22Rv1 (cell line): ENCODE measurements around the gene OSTF1.

ENCODE experiments used
- H3K27ac ChIP-seq: fragments of 450-650 bp; 2 replicates; pipeline ENCODE4 v1.5.1; 2017
- CTCF ChIP-seq: fragments of 450-650 bp; IDR thresholded peaks from 2 replicates; pipeline ENCODE4 v1.5.1; 2017; ENCODE audit warnings: mild to moderate bottlenecking
- ZFX ChIP-seq: fragments of 450-650 bp; IDR thresholded peaks from 2 replicates; pipeline ENCODE4 v1.6.1; 2017; ENCODE audit warnings: antibody characterized with exemption, borderline replicate concordance

The OSTF1 gene

DNA sequence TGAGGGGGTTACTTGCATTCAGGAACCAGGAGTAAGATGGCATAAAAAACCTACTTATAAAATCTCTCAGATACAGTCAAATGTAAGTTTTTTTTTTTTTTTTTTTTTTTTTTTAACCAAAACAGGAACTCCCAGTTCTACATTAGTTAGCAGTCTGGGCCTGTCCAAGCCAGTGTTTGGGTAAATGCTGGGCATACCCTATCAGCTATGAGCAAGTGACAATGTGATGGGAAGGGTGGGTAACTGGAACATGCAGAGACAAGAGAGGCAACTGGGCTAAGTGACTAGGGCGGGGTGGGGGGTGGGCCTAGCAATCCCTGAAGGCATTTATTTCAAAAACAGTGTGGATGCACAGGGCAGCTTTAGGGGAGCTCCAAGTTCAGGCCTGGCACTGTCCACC is 2.7 kb upstream of the OSTF1 start:
- TF ChIP-seq CTCF (no peak), ZFX (no peak)

DNA sequence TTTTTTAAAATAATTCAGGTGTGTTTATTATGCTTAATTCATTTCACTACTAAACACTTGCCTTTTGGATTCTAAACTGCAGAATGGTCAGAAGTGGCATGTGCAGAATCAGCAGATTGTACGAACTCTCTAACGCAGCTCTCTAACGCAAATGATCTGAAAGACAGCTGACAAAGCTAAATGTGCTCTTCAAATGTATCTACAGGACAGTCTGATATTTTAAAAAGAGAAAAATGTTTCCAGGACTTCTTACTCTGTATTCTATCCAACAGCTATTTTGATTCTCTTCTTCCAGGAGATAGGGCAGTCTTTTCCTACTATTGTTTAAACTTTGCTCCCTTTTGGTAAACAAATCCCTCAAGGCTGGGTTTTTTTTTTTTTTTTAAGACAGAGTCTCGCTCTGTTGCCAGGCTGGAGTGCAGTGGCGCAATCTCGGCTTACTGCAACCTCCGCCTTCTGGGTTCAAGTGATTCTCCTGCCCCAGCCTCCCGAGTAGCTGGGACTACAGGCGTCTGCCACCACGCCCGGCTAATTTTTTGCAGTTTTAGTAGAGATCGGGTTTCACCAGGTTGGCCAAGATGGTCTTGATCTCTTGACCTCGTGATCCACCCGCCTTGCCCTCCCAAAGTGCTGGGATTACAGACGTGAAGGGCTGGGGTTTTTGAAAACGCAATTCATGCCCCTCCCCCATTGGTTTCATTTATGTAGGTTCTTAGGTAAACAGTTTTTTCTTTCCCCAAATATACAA is 1.6 kb upstream of the OSTF1 start:
- TF ChIP-seq ZFX (no peak), CTCF (no peak)
- peak overlapping the region; percentile 84 for H3K27ac ChIP-seq

More for the DNA sequence above, 2.7 kb upstream of the OSTF1 start:
- H3K27ac ChIP-seq: no peak overlapping the region

DNA sequence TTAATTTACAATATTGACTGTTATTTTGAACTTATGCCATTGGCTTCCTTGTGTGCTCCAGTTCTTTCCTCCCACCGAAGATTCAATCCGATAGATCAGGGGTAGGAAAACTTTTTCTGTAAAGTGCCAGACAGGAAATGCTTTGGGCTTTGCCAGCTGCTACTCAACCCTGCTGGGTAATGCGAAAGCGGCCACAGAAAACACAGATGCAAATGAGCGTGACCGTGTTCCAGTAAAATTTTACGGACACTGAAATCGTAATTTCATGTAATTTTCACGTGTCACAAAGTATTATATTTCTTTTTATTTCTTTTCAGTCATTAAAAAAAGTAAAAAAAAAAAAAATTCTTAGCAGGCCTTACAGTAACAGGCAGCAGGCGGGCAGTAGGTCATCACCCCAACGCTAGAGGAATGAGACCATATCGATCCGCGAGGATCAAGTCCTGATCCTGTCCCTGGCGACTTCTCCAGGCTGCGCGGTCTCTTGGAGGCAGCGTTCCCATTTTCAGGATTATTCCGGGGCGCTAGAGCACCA is 958 bp upstream of the OSTF1 start:
- H3K27ac ChIP-seq: peak overlapping the region; percentile 84
- no peak for TF ChIP-seq CTCF
- TF ChIP-seq ZFX: no peak

DNA sequence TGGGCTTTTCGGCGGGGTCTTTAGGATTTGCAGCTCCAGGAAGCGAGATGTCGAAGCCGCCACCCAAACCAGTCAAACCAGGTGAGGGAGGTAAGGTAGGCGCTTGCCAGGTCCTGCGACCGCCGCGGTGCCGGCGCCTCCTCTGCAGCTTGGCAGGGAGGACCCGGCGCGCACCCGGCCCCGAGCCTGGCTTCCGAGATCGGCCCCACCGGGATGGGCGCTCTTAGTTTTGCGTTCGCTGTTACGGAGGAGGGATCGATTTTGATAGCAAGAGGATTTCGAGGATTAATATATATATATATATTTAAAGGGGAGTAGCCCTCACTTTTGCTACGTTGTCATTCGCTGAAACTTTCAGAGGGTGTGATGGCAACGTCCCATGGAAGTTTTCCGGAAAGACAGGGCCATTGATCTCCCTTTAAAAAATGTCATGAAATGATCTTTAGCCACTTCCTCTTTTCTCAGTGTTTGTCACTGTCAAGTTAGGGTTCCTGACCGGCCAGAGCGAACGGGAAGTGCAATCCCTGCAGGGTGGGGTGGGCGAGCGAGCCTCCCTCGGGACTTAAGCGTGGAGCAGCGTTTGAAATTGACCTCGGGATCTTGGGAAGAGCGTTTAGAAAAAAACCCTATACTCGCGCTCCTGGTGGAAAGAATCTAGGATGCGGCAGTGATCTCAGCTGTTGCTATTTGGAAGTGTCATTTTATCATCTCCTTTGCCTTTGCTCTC is 495 bp downstream of the OSTF1 start:
- no peak for TF ChIP-seq ZFX
- TF ChIP-seq CTCF: no peak
- peak overlapping the region; percentile 84 for H3K27ac ChIP-seq

- H3K27ac ChIP-seq: peak overlapping the region; percentile 84; the same call in 1 of the 2 replicates
- TF ChIP-seq CTCF: no peak
- no peak for TF ChIP-seq ZFX
These were observed 1.1 kb downstream of the OSTF1 start for GRCh38 chr9:75089373-75089766.

GRCh38 chr9:75090579-75090978 is 2.3 kb downstream of the OSTF1 start:
- TF ChIP-seq CTCF (no peak), ZFX (no peak)
- H3K27ac ChIP-seq: no peak overlapping the region

- H3K27ac ChIP-seq: no peak overlapping the region
- TF ChIP-seq CTCF (no peak), ZFX (no peak)
These were observed 4.5 kb downstream of the OSTF1 start for GRCh38 chr9:75092766-75093165.
